Activated T-cell treated with anti-CD3 and anti-CD28 coated beads, Interleukin-2, amount 50 U/mL, for 72 hours (primary cell): ENCODE data around the gene PHACTR1. TPM values are rescaled to one million over a fixed set of nuclear protein-coding genes. Genes with fewer than 3 reads are reported as not detected.
"Not testable (repeated sequence)": the region's sequence is repeated elsewhere in the genome, so short reads cannot be mapped to it uniquely, and the experiment has no call there.

ENCODE experiments used
- ATAC-seq, 2 donors: fragments of 150-1000 bp; cut with Tn5 transposase; replicated peaks in 1 of 2; 2 replicates each; pipeline ENCODE4 v1.10.0; 2021; ENCODE audit warnings: moderate library complexity in 2 of 2, mild to moderate bottlenecking in 1 of 2
- DNase-seq, 2 donors: peaks; one replicate each; pipeline ENCODE4 v3.0.0; 2021 to 2022; ENCODE audit warnings: mixed read lengths in 1 of 2
- H3K27ac Mint-ChIP-seq: one replicate; pipeline ENCODE4 v1.8.0; 2022; ENCODE audit warnings: mild to moderate bottlenecking, moderate library complexity, mixed read lengths
- H3K27me3 Mint-ChIP-seq: one replicate; pipeline ENCODE4 v1.8.0; 2022; ENCODE audit warnings: low read depth, mixed read lengths
- H3K36me3 Mint-ChIP-seq, 2 donors: one replicate each; pipeline ENCODE4 v1.8.0; 2022; ENCODE audit warnings: mixed read lengths in 2 of 2, mild to moderate bottlenecking in 1 of 2; ENCODE audit not compliant: insufficient read depth in 2 of 2
- H3K4me1 Mint-ChIP-seq: one replicate; pipeline ENCODE4 v1.8.0; 2022; ENCODE audit warnings: low read depth, mixed read lengths
- H3K4me3 Mint-ChIP-seq, 2 donors: one replicate each; pipeline ENCODE4 v1.8.0; 2022; ENCODE audit warnings: mild to moderate bottlenecking in 2 of 2, mixed read lengths in 2 of 2, moderate library complexity in 2 of 2
- H3K9me3 Mint-ChIP-seq, 2 donors: one replicate each; pipeline ENCODE4 v1.8.0; 2022; ENCODE audit warnings: mixed read lengths in 2 of 2
- total RNA-seq, 2 donors: library from RNA; stranded (reverse); gene quantifications; one replicate each; pipeline ENCODE4 v1.2.3, GENCODE V29; 2022

Gene PHACTR1
- total RNA-seq, 2 donors from 2014 or later: 0.05 to 0.16 TPM

- H3K27ac Mint-ChIP-seq: no peak overlapping the region
These were observed 599.3 kb downstream of the PHACTR1 start for GRCh38 chr6:13315896-13316295.

GRCh38 chr6:13318821-13319220 lies 602.3 kb downstream of the PHACTR1 start:
- no peaks in the 10 kb centered on the region for H3K27me3 Mint-ChIP-seq

More at GRCh38 chr6:13315896-13316295, 599.3 kb downstream of the PHACTR1 start:
- Mint-ChIP-seq H3K4me1 (no peaks in the 10 kb centered on the region), H3K27me3 (no peaks in the 10 kb centered on the region), H3K4me3 (no peak overlapping the region), H3K36me3 (peaks cover 8 to 14% of the 10 kb centered on the region in 2 donors), H3K9me3 (no peaks in the 10 kb centered on the region)
- ATAC-seq (no peak), DNase-seq (no peak)

GRCh38 chr6:13319891-13320564 lies 603.5 kb downstream of the PHACTR1 start:
- DNase-seq: no peak
- Mint-ChIP-seq H3K27me3 (no peaks in the 10 kb centered on the region), H3K27ac (no peak overlapping the region), H3K9me3 (no peaks in the 10 kb centered on the region), H3K4me3 (no peak overlapping the region), H3K4me1 (no peaks in the 10 kb centered on the region), H3K36me3 (peaks cover 6 to 19% of the 10 kb centered on the region in 2 donors)
- ATAC-seq: no peak

More at GRCh38 chr6:13318821-13319220, 602.3 kb downstream of the PHACTR1 start:
- DNase-seq: no peak
- no peak for ATAC-seq
- Mint-ChIP-seq H3K4me1 (no peaks in the 10 kb centered on the region), H3K9me3 (no peaks in the 10 kb centered on the region), H3K36me3 (peaks cover 6 to 15% of the 10 kb centered on the region in 2 donors), H3K27ac (no peak overlapping the region), H3K4me3 (no peak overlapping the region)

- DNase-seq, H3K9me3 Mint-ChIP-seq, H3K27me3 Mint-ChIP-seq, H3K27ac Mint-ChIP-seq, H3K36me3 Mint-ChIP-seq, ATAC-seq: not testable (repeated sequence)
- Mint-ChIP-seq H3K4me3 (peak overlapping the region in 1 of 2 donors; percentile 44), H3K4me1 (peaks cover 34% of the 10 kb centered on the region)
These were observed 609.5 kb downstream of the PHACTR1 start for GRCh38 chr6:13326031-13326586.

- Mint-ChIP-seq H3K36me3 (peaks cover 0 to 4% of the 10 kb centered on the region in 2 donors), H3K4me1 (peaks cover 34% of the 10 kb centered on the region), H3K27ac (peak overlapping the region; percentile 93), H3K27me3 (no peaks in the 10 kb centered on the region), H3K4me3 (peak overlapping the region; percentile 91 to 96), H3K9me3 (no peaks in the 10 kb centered on the region)
- DNase-seq: peak in 1 of 2 donors; percentile 8
- peak; percentile 2 to 10 for ATAC-seq
These were observed 611.1 kb downstream of the PHACTR1 start for GRCh38 chr6:13327691-13328075.

- Mint-ChIP-seq H3K9me3 (no peaks in the 10 kb centered on the region), H3K27ac (peak within 1 kb of the TSS; percentile 98), H3K4me1 (peaks cover 34% of the 10 kb centered on the region), H3K36me3 (peaks cover 0 to 4% of the 10 kb centered on the region in 2 donors), H3K27me3 (no peaks in the 10 kb centered on the region), H3K4me3 (peak within 1 kb of the TSS; percentile 91 to 96)
- ATAC-seq (peak; percentile 92 to 93), DNase-seq (peak; percentile 93 to 96)
These were observed 611.7 kb downstream of the PHACTR1 start, which contains the start of gene TBC1D7 for GRCh38 chr6:13328076-13328874. Gene TBC1D7 (minus strand): TSS chr6:13328537. CDS start chr6:13326898, 1,639 bp downstream.

- Mint-ChIP-seq H3K9me3 (no peaks in the 10 kb centered on the region), H3K4me1 (peaks cover 34% of the 10 kb centered on the region), H3K36me3 (peaks cover 0 to 4% of the 10 kb centered on the region in 2 donors), H3K4me3 (peak overlapping the region; percentile 91 to 96), H3K27ac (peak overlapping the region; percentile 98), H3K27me3 (no peaks in the 10 kb centered on the region)
- DNase-seq (no peak), ATAC-seq (no peak)
These were observed 612.3 kb downstream of the PHACTR1 start for GRCh38 chr6:13328875-13329183.

- H3K36me3 Mint-ChIP-seq: no peaks in the 10 kb centered on the region
- peak overlapping the region; percentile 61 for H3K27ac Mint-ChIP-seq
- DNase-seq (no peak), ATAC-seq (no peak)
- H3K4me1 Mint-ChIP-seq: peaks cover 31% of the 10 kb centered on the region
- H3K27me3 Mint-ChIP-seq: peaks cover 6% of the 10 kb centered on the region
- no peaks in the 10 kb centered on the region for H3K9me3 Mint-ChIP-seq
- no peak overlapping the region for H3K4me3 Mint-ChIP-seq
These were observed 615.2 kb downstream of the PHACTR1 start for GRCh38 chr6:13331516-13332348.

GRCh38 chr6:13332349-13332706 lies 615.8 kb downstream of the PHACTR1 start:
- Mint-ChIP-seq H3K27me3 (peaks cover 6% of the 10 kb centered on the region), H3K27ac (no peak overlapping the region), H3K4me1 (peaks cover 26% of the 10 kb centered on the region), H3K9me3 (no peaks in the 10 kb centered on the region), H3K36me3 (no peaks in the 10 kb centered on the region), H3K4me3 (no peak overlapping the region)
- DNase-seq (no peak), ATAC-seq (no peak)

- H3K4me3 Mint-ChIP-seq: no peak overlapping the region
- DNase-seq (no peak), ATAC-seq (no peak)
- peaks cover 6% of the 10 kb centered on the region for H3K27me3 Mint-ChIP-seq
- H3K36me3 Mint-ChIP-seq: no peaks in the 10 kb centered on the region
- no peaks in the 10 kb centered on the region for H3K9me3 Mint-ChIP-seq
- no peak overlapping the region for H3K27ac Mint-ChIP-seq
- H3K4me1 Mint-ChIP-seq: peaks cover 17% of the 10 kb centered on the region
These were observed 618.4 kb downstream of the PHACTR1 start for GRCh38 chr6:13334953-13335352.

GRCh38 chr6:13336553-13336952 lies 620.0 kb downstream of the PHACTR1 start:
- DNase-seq (peak; percentile 70 to 75), ATAC-seq (peak; percentile 41 to 64)
- H3K9me3 Mint-ChIP-seq: peaks cover 0 to under 1% of the 10 kb centered on the region in 2 donors
- H3K4me1 Mint-ChIP-seq: peaks cover 23% of the 10 kb centered on the region
- H3K27ac Mint-ChIP-seq: no peak overlapping the region
- H3K27me3 Mint-ChIP-seq: peaks cover 6% of the 10 kb centered on the region
- H3K4me3 Mint-ChIP-seq: no peak overlapping the region
- peaks cover 0 to 1% of the 10 kb centered on the region in 2 donors for H3K36me3 Mint-ChIP-seq

- Mint-ChIP-seq H3K4me1 (peaks cover 23% of the 10 kb centered on the region), H3K27ac (no peak overlapping the region), H3K9me3 (peaks cover 7 to 9% of the 10 kb centered on the region in 2 donors), H3K36me3 (peaks cover 0 to 5% of the 10 kb centered on the region in 2 donors), H3K4me3 (no peak overlapping the region), H3K27me3 (peaks cover 6% of the 10 kb centered on the region)
- no peak for ATAC-seq
- no peak for DNase-seq
These were observed 621.5 kb downstream of the PHACTR1 start for GRCh38 chr6:13338038-13338437.
